Activated CD4-positive, CD25-positive, alpha-beta regulatory T cell (primary cell): ENCODE data around the gene BEND2.

Experiments used
- DNase-seq, 4 experiments: peaks; one replicate each; lab custom pipeline; 2025; lab: John Stamatoyannopoulos, UW

The BEND2 gene

DNA sequence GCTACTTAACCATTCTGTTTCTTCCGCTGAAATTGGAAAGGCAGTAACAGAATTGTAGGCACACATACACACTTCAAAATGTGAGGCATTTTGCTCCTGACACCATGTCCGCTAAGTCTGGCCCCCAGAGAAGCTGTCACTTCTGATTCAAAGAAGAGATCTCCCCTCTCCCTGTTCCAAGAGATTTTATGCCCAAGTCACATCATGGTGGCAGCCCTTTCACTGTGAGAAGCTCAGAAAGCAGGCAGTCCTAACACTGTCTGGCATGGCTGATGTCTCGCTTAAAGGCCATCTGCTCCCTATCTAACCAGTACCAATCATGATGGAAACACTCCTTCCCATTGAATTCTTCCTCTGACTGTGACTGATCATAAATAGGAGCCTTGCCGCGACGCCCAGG, 83.9 kb downstream of the BEND2 start:
- no peak for DNase-seq

- no peak for DNase-seq
Observed at GRCh38 chrX:18133605-18134004, 87.1 kb downstream of the BEND2 start.

GRCh38 chrX:18129690-18130089, 91.0 kb downstream of the BEND2 start:
- DNase-seq: no peak

DNA sequence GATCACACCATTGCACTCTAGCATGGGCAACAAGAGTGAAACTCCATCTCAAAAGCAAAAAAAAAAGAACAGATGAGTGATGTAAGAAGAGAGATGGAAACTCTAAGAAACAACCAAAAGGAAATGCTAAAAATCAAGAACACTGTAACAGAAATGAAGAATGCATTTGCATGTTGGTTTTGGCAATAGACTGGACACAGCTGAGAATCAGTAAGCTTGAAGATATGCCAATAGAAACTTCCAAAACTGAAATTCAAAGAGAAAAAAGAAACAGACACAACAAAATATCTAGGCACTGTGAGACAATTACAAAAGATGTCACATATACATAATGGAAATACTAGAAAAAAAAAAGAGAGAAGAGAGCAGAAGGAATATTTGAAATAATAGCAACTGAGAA, 93.7 kb downstream of the BEND2 start:
- no peak for DNase-seq

DNA sequence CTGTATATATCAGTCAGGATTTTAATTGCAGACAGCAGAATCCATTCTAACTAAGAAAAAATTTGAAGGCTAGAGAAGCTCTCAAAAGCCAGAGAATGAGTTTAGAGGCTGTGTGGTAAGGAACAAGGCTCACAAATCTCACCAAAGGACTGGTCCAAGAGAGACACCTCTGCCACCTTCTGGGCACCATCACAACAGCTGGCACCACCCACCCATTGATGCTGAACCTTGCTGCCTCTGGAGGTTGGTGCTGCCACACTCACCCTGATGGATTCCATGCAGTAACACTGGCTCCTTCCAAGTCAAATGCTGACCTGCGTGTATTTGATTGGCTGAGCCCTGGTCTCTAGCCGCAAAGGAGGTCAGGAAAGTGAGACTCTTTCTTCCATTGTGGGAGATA, 100.8 kb downstream of the BEND2 start:
- DNase-seq: no peak
